Brain microvascular endothelial cell (primary cell): ENCODE measurements around the gene SLC39A10.

ENCODE experiments used
- DNase-seq: peaks from one replicate; pipeline ENCODE4 v3.0.0-alpha.2; 2020
- H3K27ac ChIP-seq: fragments of 250-450 bp; sonication (Bioruptor Pico); 2 replicates; pipeline ENCODE4 v1.5.1; 2020; ENCODE audit warnings: mild to moderate bottlenecking, moderate library complexity
- H3K27me3 ChIP-seq: fragments of 250-450 bp; sonication (Bioruptor Pico); replicated peaks from 2 replicates; pipeline ENCODE4 v1.5.1; 2020; ENCODE audit warnings: mild to moderate bottlenecking
- H3K36me3 ChIP-seq: fragments of 250-450 bp; sonication (Bioruptor Pico); replicated peaks from 2 replicates; pipeline ENCODE4 v1.5.1; 2020; ENCODE audit warnings: mild to moderate bottlenecking
- H3K4me3 ChIP-seq: 2 replicates; pipeline ENCODE4 v1.5.1; 2011; ENCODE audit warnings: low read depth, mild to moderate bottlenecking, control low read depth, low read length, moderate library complexity
- CTCF ChIP-seq: IDR thresholded peaks from 2 replicates; pipeline ENCODE4 v1.5.1; 2011; ENCODE audit warnings: low read depth, mild to moderate bottlenecking, moderate library complexity, low read length, control low read depth, inconsistent platforms; ENCODE audit errors: missing control alignments
- in situ Hi-C: cut with HindIII; loops from 2 replicates; pipeline ENCODE4 v1.10.0; 2017; ENCODE audit warnings: low sequenced_read_pairs, low pct_ligation_motif_present

The SLC39A10 gene

GRCh38 chr2:195633573-195633870 is 23.5 kb upstream of the SLC39A10 start:
- Histone ChIP-seq H3K4me3 (no peak overlapping the region), H3K27ac (no peak overlapping the region)

GRCh38 chr2:195633974-195634373 is 23.1 kb upstream of the SLC39A10 start:
- Histone ChIP-seq H3K27ac (no peak overlapping the region), H3K27me3 (no peaks in the 10 kb centered on the region), H3K4me3 (no peak overlapping the region), H3K36me3 (no peaks in the 10 kb centered on the region)
- no peak for DNase-seq
- in situ Hi-C loops, result no loop called here
- no peak for TF ChIP-seq CTCF

More at GRCh38 chr2:195633573-195633870, 23.5 kb upstream of the SLC39A10 start:
- in situ Hi-C loops, result no loop called here
- Histone ChIP-seq H3K36me3 (no peaks in the 10 kb centered on the region), H3K27me3 (no peaks in the 10 kb centered on the region)
- no peak for DNase-seq
- no peak for TF ChIP-seq CTCF

DNA sequence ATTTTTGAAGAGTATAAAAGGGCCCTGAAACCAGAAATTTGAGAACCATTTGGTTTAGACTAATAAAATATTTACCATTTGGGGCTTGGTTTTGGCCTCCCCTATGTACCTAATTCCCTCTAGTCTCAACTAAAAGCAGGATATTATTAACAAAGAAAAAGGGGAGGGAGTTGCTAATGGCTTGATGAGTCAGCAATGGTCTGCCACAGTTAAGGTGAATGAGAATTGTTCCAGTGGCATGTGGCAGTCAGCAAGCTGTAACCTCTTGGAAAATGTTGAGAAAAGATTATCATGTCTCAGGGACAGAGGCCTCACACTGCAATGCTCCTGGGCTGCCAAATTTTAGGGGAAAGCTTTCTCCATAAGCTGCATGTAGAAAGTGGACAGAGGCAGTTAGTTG is 20.1 kb upstream of the SLC39A10 start:
- Histone ChIP-seq H3K27me3 (no peaks in the 10 kb centered on the region), H3K36me3 (no peaks in the 10 kb centered on the region), H3K4me3 (no peak overlapping the region), H3K27ac (no peak overlapping the region)
- no peak for TF ChIP-seq CTCF
- in situ Hi-C loops, result no loop called here
- DNase-seq, result no peak

- H3K36me3 ChIP-seq, result no peaks in the 10 kb centered on the region
- no peak overlapping the region for H3K4me3 ChIP-seq
- H3K27ac ChIP-seq, result no peak overlapping the region
- in situ Hi-C loops, result no loop called here
- no peaks in the 10 kb centered on the region for H3K27me3 ChIP-seq
- TF ChIP-seq CTCF, result no peak
- DNase-seq, result no peak
Observed at GRCh38 chr2:195638750-195639149, 18.3 kb upstream of the SLC39A10 start.

- no peak for TF ChIP-seq CTCF
- no peak overlapping the region for H3K4me3 ChIP-seq
- DNase-seq, result no peak
- no peak overlapping the region for H3K27ac ChIP-seq
- no peaks in the 10 kb centered on the region for H3K36me3 ChIP-seq
- in situ Hi-C loops, result no loop called here
- no peaks in the 10 kb centered on the region for H3K27me3 ChIP-seq
Observed at GRCh38 chr2:195639238-195639858, 17.7 kb upstream of the SLC39A10 start.

DNA sequence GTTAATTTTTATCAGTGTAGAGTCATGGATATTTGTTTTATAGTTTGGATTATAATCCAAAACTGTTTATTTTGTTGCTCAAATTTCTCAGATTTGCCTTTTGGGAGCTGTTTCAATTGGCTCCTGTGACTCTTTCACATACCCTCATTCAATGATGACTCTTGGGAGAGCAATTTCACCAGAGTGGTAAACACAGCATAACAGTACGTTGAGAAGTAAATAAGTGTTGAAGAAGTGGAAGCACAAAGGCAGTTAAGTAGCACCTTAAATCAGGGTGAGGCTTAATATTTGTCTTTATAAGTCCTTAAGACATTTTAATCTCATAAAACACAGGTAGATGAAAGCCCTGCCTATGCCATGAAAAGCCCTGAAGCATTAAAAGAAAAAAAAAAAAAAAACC is 17.1 kb upstream of the SLC39A10 start:
- H3K27me3 ChIP-seq, result no peaks in the 10 kb centered on the region
- DNase-seq, result no peak
- in situ Hi-C loops, result no loop called here
- H3K36me3 ChIP-seq, result no peaks in the 10 kb centered on the region
- TF ChIP-seq CTCF, result no peak
- no peak overlapping the region for H3K4me3 ChIP-seq
- H3K27ac ChIP-seq, result no peak overlapping the region
